NCI-H69 (cell line): ENCODE data around the gene ARHGAP5.
"Not testable (repeated sequence)": the region's sequence is repeated elsewhere in the genome, so short reads cannot be mapped to it uniquely, and the experiment has no call there.

Source experiments
- DNase-seq: peaks from one replicate; lab custom pipeline; 2025; lab: John Stamatoyannopoulos, UW

ARHGAP5 gene

GRCh38 chr14:32109676-32110547 is 32.8 kb downstream of the ARHGAP5 start:
- DNase-seq: no peak

- DNase-seq: no peak
Measured at GRCh38 chr14:32110548-32110896, 33.4 kb downstream of the ARHGAP5 start.

GRCh38 chr14:32121536-32121935 is 44.4 kb downstream of the ARHGAP5 start:
- DNase-seq: no peak

DNA sequence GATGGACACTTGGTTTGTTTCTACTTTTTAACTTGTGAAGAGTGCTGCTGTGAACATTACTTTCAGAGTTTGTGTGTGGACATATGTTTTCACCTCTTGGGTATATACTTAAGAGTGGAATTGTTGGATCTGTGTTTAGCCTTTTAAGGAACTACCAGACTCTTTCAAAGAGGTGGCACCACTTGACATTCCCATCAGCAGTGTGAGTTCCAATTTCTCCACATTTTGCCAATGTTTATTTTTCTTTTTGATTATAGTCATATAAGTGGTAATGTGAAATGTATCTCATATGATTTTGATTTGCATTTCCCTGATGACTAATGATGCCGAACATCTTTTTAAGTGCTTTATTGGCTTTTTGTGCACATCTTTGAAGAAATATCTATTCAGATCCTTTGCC is 44.8 kb downstream of the ARHGAP5 start:
- no peak for DNase-seq

DNA sequence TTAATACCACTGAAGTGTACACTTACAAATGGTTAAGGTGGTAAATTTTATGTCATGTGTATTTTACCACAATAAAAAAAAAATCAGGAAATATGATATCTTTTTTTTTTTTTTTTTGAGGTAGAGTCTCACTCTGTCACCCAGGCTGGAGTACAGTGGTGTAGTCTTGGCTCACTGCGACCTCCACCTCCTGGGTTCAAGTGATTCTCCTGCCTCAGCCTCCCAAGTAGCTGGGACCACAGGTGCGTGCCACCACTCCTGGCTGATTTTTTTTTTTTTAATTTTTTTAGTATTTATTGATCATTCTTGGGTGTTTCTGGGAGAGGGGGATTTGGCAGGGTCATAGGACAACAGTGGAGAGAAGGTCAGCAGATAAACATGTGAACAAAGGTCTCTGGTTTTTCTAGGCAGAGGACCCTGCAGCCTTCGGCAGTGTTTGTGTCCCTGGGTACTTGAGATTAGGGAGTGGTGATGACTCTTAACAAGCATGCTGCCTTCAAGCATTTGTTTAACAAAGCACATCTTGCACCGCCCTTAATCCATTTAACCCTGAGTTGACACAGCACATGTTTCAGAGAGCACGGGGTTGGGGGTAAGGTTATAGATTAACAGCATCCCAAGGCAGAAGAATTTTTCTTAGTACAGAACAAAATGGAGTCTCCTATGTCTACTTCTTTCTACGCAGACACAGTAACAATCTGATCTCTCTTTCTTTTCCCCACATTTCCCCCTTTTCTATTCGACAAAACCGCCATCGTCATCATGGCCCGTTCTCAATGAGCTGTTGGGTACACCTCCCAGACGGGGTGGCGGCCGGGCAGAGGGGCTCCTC is 50.0 kb downstream of the ARHGAP5 start:
- DNase-seq: not testable (repeated sequence)

GRCh38 chr14:32127731-32128654 is 50.9 kb downstream of the ARHGAP5 start:
- DNase-seq: not testable (repeated sequence)

- no peak for DNase-seq
Measured at GRCh38 chr14:32128703-32129102, 51.6 kb downstream of the ARHGAP5 start.

DNA sequence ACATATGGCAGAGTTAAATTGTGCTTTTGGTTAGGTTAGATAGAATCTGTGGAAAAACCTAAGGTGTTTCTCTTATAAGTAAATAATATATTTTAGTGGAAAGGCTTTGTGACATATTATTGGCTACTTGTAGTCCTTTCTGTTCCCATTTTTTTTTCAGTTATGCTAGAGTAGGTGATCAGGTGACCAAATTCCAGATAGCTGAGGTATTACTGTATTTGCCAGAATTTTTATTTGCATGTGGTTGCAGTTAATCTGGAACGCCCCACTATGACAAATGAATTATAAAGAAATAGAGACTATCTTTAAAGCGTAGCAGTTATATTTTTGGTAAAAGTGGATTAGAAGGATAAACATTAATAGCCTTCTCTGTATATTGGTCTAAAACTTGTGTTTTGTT is 52.0 kb downstream of the ARHGAP5 start:
- no peak for DNase-seq

DNA sequence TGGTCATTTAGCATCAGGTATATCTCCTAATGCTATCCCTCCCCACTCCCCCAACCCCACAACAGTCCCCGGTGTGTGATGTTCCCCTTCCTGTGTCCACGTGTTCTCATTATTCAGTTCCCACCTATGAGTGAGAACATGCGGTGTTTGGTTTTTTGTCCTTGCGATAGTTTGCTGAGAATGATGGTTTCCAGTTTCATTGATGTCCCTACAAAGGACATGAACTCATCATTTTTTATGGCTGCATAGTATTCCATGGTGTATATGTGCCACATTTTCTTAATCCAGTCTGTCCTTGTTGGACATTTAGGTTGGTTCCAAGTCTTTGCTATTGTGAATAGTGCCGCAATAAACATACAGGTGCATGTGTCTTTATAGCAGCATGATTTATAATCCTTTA is 54.6 kb downstream of the ARHGAP5 start:
- not testable (repeated sequence) for DNase-seq

GRCh38 chr14:32134448-32135097 is 57.5 kb downstream of the ARHGAP5 start:
- peak; percentile 94 for DNase-seq

GRCh38 chr14:32136027-32136825 is 59.1 kb downstream of the ARHGAP5 start:
- DNase-seq: no peak

- DNase-seq: no peak
Measured at GRCh38 chr14:32137313-32137712, 60.2 kb downstream of the ARHGAP5 start.

GRCh38 chr14:32137892-32138291 is 60.8 kb downstream of the ARHGAP5 start:
- no peak for DNase-seq

DNA sequence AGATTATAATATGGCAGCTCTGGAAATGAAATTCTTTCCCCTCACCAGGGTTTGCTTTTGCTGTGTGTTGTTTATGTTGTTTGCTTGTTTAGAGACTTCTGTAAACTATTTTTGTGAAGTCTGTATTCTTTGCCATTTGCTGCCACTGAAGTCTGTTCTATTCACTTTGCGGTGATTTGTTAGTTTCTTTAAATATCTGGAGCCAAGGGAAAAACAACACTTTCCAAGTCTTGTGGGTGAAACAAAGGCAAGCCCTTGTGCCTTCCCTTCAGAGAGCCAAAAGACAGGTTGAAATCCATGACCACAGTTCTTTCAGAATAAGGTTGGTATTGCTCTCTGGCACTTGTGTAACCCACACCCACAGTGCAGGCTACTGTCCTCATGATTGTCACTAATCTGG is 65.2 kb downstream of the ARHGAP5 start:
- no peak for DNase-seq

DNA sequence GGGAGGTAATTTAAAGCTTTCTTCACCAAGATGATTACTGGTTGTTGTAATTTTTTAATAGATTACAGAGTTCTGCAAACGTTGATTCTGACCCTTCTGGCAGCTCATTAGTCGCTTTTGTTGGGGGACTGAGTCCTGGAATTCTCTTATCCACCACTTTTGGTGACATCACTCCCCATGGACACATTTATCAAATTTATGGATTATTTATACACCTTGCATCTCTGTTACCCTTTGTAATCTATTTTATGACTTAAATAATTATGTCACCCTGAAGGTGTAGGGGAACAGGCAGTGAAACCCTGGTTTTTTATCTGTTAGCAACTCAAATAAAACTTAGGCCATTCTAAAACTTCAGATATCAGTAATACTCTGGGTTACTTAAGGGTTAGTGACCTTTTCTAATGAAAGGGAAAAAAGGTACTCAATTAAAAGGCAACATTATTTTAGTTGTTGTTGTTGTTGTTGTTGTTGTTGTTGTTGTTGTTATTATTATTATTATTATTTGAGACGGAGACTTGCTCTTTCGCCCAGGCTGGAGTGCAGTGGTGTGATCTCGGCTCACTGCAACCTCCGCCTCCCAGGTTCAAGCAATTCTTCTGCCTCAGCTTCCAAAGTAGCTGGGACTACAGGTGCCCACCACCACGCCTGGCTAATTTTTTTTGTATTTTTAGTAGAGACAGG is 65.8 kb downstream of the ARHGAP5 start:
- no peak for DNase-seq

- no peak for DNase-seq
Measured at GRCh38 chr14:32150392-32150791, 73.3 kb downstream of the ARHGAP5 start.

- no peak for DNase-seq
Measured at GRCh38 chr14:32166029-32166428, 88.9 kb downstream of the ARHGAP5 start.

DNA sequence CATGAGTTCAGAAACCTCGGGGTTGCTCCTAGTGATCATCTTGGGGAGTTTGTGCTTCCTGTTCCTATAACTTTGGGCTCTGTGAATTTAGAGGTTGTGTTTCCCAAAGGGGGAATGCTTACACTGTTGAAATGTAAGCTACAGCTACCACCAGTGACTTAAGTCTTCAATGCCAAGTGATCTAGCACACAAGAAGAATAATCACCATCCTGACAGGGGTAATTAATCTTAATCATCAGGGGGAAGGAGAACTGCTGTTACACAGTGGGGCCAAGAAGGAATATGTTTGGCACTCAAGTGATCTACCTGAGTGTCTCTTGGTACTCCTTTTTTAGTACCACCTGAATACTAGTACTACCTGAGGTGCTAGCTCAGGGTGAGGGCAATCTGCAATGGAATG is 89.8 kb downstream of the ARHGAP5 start:
- no peak for DNase-seq

DNA sequence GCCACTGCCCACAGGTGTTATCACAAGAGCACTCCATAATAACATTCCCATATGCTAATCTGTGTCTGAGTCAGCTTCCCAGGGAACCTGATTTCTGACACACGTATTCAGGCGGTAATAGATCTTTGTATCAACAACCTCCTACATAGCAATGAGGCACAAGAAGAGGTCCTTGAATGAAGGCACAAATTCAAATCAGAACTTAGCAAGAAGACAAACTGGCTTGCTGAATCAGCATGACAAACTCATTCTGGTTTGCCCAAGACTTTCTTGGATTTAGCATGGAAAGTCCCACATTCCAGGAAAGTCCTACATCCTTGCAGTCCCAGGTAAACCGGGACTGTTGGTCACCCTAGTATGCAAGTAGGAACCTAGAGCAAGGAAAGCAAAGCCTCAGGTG is 90.8 kb downstream of the ARHGAP5 start:
- DNase-seq: no peak

DNA sequence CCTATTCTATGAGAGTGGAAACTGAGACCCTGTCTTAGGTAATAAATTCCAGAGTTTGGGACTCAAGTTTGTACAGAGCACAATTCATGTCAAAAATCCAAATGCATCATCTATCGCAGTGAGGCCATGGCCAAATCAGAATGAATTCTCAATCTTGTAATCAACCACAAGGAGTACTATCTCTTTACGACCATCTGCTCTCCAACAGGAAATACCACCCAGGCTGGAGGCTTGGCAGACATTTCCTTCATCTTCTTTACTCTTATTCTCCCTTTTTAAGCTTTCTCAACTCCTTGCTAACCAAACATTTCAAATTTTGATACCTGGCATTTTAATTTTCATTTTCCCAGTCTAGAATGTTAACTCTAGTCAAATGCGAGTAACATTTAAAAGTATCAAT is 92.1 kb downstream of the ARHGAP5 start:
- no peak for DNase-seq
